ENCODE data around the gene CYP2D6. TPM values are rescaled to one million over a fixed set of nuclear protein-coding genes. Genes with fewer than 3 reads are reported as not detected.
"Not testable (repeated sequence)": the region's sequence is repeated elsewhere in the genome, so short reads cannot be mapped to it uniquely, and the experiment has no call there.

Gene CYP2D6
- total RNA-seq, 1 experiment from 2014 or later = 9.3 TPM

- no peaks in the 10 kb centered on the region for H3K4me1 Mint-ChIP-seq (ENCODE audit: low read depth, unreplicated experiment)
- no TSS peak for BruUV-seq (replicated peaks)
- no peaks in the 10 kb centered on the region for H3K27me3 Mint-ChIP-seq (ENCODE audit: unreplicated experiment)
- H3K4me3 Mint-ChIP-seq (ENCODE audit: low read depth, unreplicated experiment) = no peak overlapping the region
- no peak for TF ChIP-seq CTCF (IDR thresholded peaks at IDR 0.05; ENCODE audit: unreplicated experiment)
- no peak for DNase-seq
- H3K9me3 Mint-ChIP-seq (ENCODE audit: low read depth, unreplicated experiment) = peaks cover 4% of the 10 kb centered on the region
- CTCF ChIA-PET = no interaction called here
- H3K36me3 Mint-ChIP-seq (ENCODE audit: insufficient read depth, unreplicated experiment) = no peaks in the 10 kb centered on the region
- no peak overlapping the region for H3K27ac Mint-ChIP-seq (ENCODE audit: unreplicated experiment)
- intact Hi-C loops (cut with micrococcal nuclease; ENCODE audit: unreplicated experiment) = no loop called here
Measured at GRCh38 chr22:42114721-42115120, 15.9 kb downstream of the CYP2D6 start.

- CTCF ChIA-PET = interaction anchor here (0.6 to 1.7 kb wide), 4 partner anchors 10 to 187 kb away, joined by 3 to 10 read pairs (median 6); partner anchors contain the start of gene NDUFA6
- intact Hi-C loops (cut with micrococcal nuclease; ENCODE audit: unreplicated experiment); H3K27ac Mint-ChIP-seq (ENCODE audit: unreplicated experiment); H3K4me1 Mint-ChIP-seq (ENCODE audit: low read depth, unreplicated experiment); DNase-seq; H3K9me3 Mint-ChIP-seq (ENCODE audit: low read depth, unreplicated experiment); H3K27me3 Mint-ChIP-seq (ENCODE audit: unreplicated experiment); H3K36me3 Mint-ChIP-seq (ENCODE audit: insufficient read depth, unreplicated experiment); H3K4me3 Mint-ChIP-seq (ENCODE audit: low read depth, unreplicated experiment); BruUV-seq (replicated peaks): not testable (repeated sequence)
Measured at GRCh38 chr22:42112793-42113192, 17.8 kb downstream of the CYP2D6 start.

- Mint-ChIP-seq H3K4me3 (ENCODE audit: low read depth, unreplicated experiment) (no peak overlapping the region), H3K9me3 (ENCODE audit: low read depth, unreplicated experiment) (no peaks in the 10 kb centered on the region), H3K36me3 (ENCODE audit: insufficient read depth, unreplicated experiment) (no peaks in the 10 kb centered on the region), H3K27ac (ENCODE audit: unreplicated experiment) (no peak overlapping the region), H3K27me3 (ENCODE audit: unreplicated experiment) (no peaks in the 10 kb centered on the region), H3K4me1 (ENCODE audit: low read depth, unreplicated experiment) (no peaks in the 10 kb centered on the region)
- no TSS peak for BruUV-seq (replicated peaks)
- CTCF ChIA-PET = interaction anchor here (1.7 kb wide), 1 partner anchor 21 kb away, joined by 10 read pairs; the partner anchor contains the start of gene NDUFA6
- DNase-seq = no peak
- intact Hi-C loops (cut with micrococcal nuclease; ENCODE audit: unreplicated experiment) = no loop called here
- TF ChIP-seq CTCF (IDR thresholded peaks at IDR 0.05; ENCODE audit: unreplicated experiment) = no peak
Measured at GRCh38 chr22:42111798-42112197, 18.8 kb downstream of the CYP2D6 start.

- no peak overlapping the region for H3K4me3 Mint-ChIP-seq (ENCODE audit: low read depth, unreplicated experiment)
- no peaks in the 10 kb centered on the region for H3K4me1 Mint-ChIP-seq (ENCODE audit: low read depth, unreplicated experiment)
- BruUV-seq (replicated peaks) = no TSS peak
- no peak for TF ChIP-seq CTCF (IDR thresholded peaks at IDR 0.05; ENCODE audit: unreplicated experiment)
- no peaks in the 10 kb centered on the region for H3K9me3 Mint-ChIP-seq (ENCODE audit: low read depth, unreplicated experiment)
- H3K27me3 Mint-ChIP-seq (ENCODE audit: unreplicated experiment) = no peaks in the 10 kb centered on the region
- CTCF ChIA-PET = no interaction called here
- intact Hi-C loops (cut with micrococcal nuclease; ENCODE audit: unreplicated experiment) = no loop called here
- DNase-seq = no peak
- H3K36me3 Mint-ChIP-seq (ENCODE audit: insufficient read depth, unreplicated experiment) = no peaks in the 10 kb centered on the region
- H3K27ac Mint-ChIP-seq (ENCODE audit: unreplicated experiment) = no peak overlapping the region
Measured at GRCh38 chr22:42108848-42109247, 21.8 kb downstream of the CYP2D6 start.

- H3K4me1 Mint-ChIP-seq (ENCODE audit: low read depth, unreplicated experiment); H3K9me3 Mint-ChIP-seq (ENCODE audit: low read depth, unreplicated experiment); BruUV-seq (replicated peaks); H3K36me3 Mint-ChIP-seq (ENCODE audit: insufficient read depth, unreplicated experiment); H3K27ac Mint-ChIP-seq (ENCODE audit: unreplicated experiment); intact Hi-C loops (cut with micrococcal nuclease; ENCODE audit: unreplicated experiment); CTCF ChIA-PET; H3K4me3 Mint-ChIP-seq (ENCODE audit: low read depth, unreplicated experiment); DNase-seq; H3K27me3 Mint-ChIP-seq (ENCODE audit: unreplicated experiment): not testable (repeated sequence)
Measured at GRCh38 chr22:42104332-42104860, 26.2 kb downstream of the CYP2D6 start.

Data from Calu3 (cell line).